GM19035 (cell line): Measurements from ENCODE around the gene LDHD.

Source experiments
- ATAC-seq: cut with Tn5 transposase; IDR thresholded peaks from one replicate; pipeline ENCODE4 v1.9.1; 2021; ENCODE audit not compliant: unreplicated experiment

Gene LDHD

GRCh38 chr16:75081179-75081859, 35.3 kb downstream of the LDHD start:
- no peak for ATAC-seq

- ATAC-seq = no peak
These were observed 36.2 kb downstream of the LDHD start for GRCh38 chr16:75080205-75081029.

- ATAC-seq = no peak
These were observed 37.1 kb downstream of the LDHD start for GRCh38 chr16:75079346-75079926.

- ATAC-seq = no peak
These were observed 37.7 kb downstream of the LDHD start for GRCh38 chr16:75078886-75079285.

- no peak for ATAC-seq
These were observed 40.8 kb downstream of the LDHD start for GRCh38 chr16:75075688-75076268.

- ATAC-seq = peak; percentile 98
These were observed 41.5 kb downstream of the LDHD start for GRCh38 chr16:75074920-75075687.

- ATAC-seq = no peak
These were observed 42.2 kb downstream of the LDHD start for GRCh38 chr16:75074304-75074793.

- no peak for ATAC-seq
These were observed 42.9 kb downstream of the LDHD start for GRCh38 chr16:75073545-75074303.

GRCh38 chr16:75072239-75072947, 44.2 kb downstream of the LDHD start:
- ATAC-seq = no peak

- ATAC-seq = no peak
These were observed 45.0 kb downstream of the LDHD start for GRCh38 chr16:75071621-75072020.

GRCh38 chr16:75070012-75070841, 46.4 kb downstream of the LDHD start:
- ATAC-seq = no peak

- ATAC-seq = no peak
These were observed 48.2 kb downstream of the LDHD start for GRCh38 chr16:75068085-75069031.

GRCh38 chr16:75066861-75067447, 49.6 kb downstream of the LDHD start:
- ATAC-seq = no peak

GRCh38 chr16:75065521-75066149, 50.9 kb downstream of the LDHD start:
- no peak for ATAC-seq

- ATAC-seq = no peak
These were observed 51.5 kb downstream of the LDHD start for GRCh38 chr16:75065149-75065505.

- no peak for ATAC-seq
These were observed 52.0 kb downstream of the LDHD start for GRCh38 chr16:75064403-75065148.
